ENCODE data around the gene ATXN7L1.

ATXN7L1 gene

GRCh38 chr7:105819559-105819958, 56.8 kb downstream of the ATXN7L1 start:
- H3K9ac ChIP-seq (ENCODE audit: low read length) = no peak overlapping the region

GRCh38 chr7:105816954-105817615, 59.3 kb downstream of the ATXN7L1 start:
- Histone ChIP-seq H3K4me1 (ENCODE audit: control insufficient read depth, low read depth, low read length) (no peaks in the 10 kb centered on the region), H3K9me3 (ENCODE audit: control insufficient read depth, low read depth, low read length) (no peaks in the 10 kb centered on the region), H3K9ac (ENCODE audit: low read length) (no peak overlapping the region), H3K36me3 (ENCODE audit: control insufficient read depth, low read depth, low read length) (no peaks in the 10 kb centered on the region), H3K27ac (ENCODE audit: low read length) (no peak overlapping the region), H3K4me3 (ENCODE audit: low read length) (no peak overlapping the region), H3K27me3 (ENCODE audit: control insufficient read depth, insufficient read depth, low read length) (no peaks in the 10 kb centered on the region)

More at GRCh38 chr7:105819559-105819958, 56.8 kb downstream of the ATXN7L1 start:
- Histone ChIP-seq H3K4me3 (ENCODE audit: low read length) (no peak overlapping the region), H3K27me3 (ENCODE audit: control insufficient read depth, insufficient read depth, low read length) (no peaks in the 10 kb centered on the region), H3K27ac (ENCODE audit: low read length) (no peak overlapping the region), H3K9me3 (ENCODE audit: control insufficient read depth, low read depth, low read length) (no peaks in the 10 kb centered on the region), H3K4me1 (ENCODE audit: control insufficient read depth, low read depth, low read length) (no peaks in the 10 kb centered on the region), H3K36me3 (ENCODE audit: control insufficient read depth, low read depth, low read length) (no peaks in the 10 kb centered on the region)

- no peak overlapping the region for H3K9ac ChIP-seq (ENCODE audit: low read length)
- no peak overlapping the region for H3K27ac ChIP-seq (ENCODE audit: low read length)
- H3K9me3 ChIP-seq (ENCODE audit: control insufficient read depth, low read depth, low read length) = no peaks in the 10 kb centered on the region
- no peak overlapping the region for H3K4me3 ChIP-seq (ENCODE audit: low read length)
- H3K27me3 ChIP-seq (ENCODE audit: control insufficient read depth, insufficient read depth, low read length) = no peaks in the 10 kb centered on the region
- H3K36me3 ChIP-seq (ENCODE audit: control insufficient read depth, low read depth, low read length) = no peaks in the 10 kb centered on the region
- no peaks in the 10 kb centered on the region for H3K4me1 ChIP-seq (ENCODE audit: control insufficient read depth, low read depth, low read length)
Observed at GRCh38 chr7:105816266-105816843, 60.0 kb downstream of the ATXN7L1 start.

- Histone ChIP-seq H3K9ac (ENCODE audit: low read length) (no peak overlapping the region), H3K9me3 (ENCODE audit: control insufficient read depth, low read depth, low read length) (no peaks in the 10 kb centered on the region)
Observed at GRCh38 chr7:105815576-105815975, 60.8 kb downstream of the ATXN7L1 start.

GRCh38 chr7:105814481-105814880, 61.9 kb downstream of the ATXN7L1 start:
- no peaks in the 10 kb centered on the region for H3K36me3 ChIP-seq (ENCODE audit: control insufficient read depth, low read depth, low read length)
- H3K9ac ChIP-seq (ENCODE audit: low read length) = no peak overlapping the region
- H3K4me1 ChIP-seq (ENCODE audit: control insufficient read depth, low read depth, low read length) = no peaks in the 10 kb centered on the region
- H3K9me3 ChIP-seq (ENCODE audit: control insufficient read depth, low read depth, low read length) = no peaks in the 10 kb centered on the region
- H3K4me3 ChIP-seq (ENCODE audit: low read length) = no peak overlapping the region
- H3K27ac ChIP-seq (ENCODE audit: low read length) = no peak overlapping the region
- no peaks in the 10 kb centered on the region for H3K27me3 ChIP-seq (ENCODE audit: control insufficient read depth, insufficient read depth, low read length)

More at GRCh38 chr7:105815576-105815975, 60.8 kb downstream of the ATXN7L1 start:
- Histone ChIP-seq H3K4me1 (ENCODE audit: control insufficient read depth, low read depth, low read length) (no peaks in the 10 kb centered on the region), H3K27ac (ENCODE audit: low read length) (no peak overlapping the region), H3K4me3 (ENCODE audit: low read length) (no peak overlapping the region), H3K36me3 (ENCODE audit: control insufficient read depth, low read depth, low read length) (no peaks in the 10 kb centered on the region), H3K27me3 (ENCODE audit: control insufficient read depth, insufficient read depth, low read length) (no peaks in the 10 kb centered on the region)

- Histone ChIP-seq H3K9me3 (ENCODE audit: control insufficient read depth, low read depth, low read length) (no peaks in the 10 kb centered on the region), H3K27ac (ENCODE audit: low read length) (no peak overlapping the region), H3K36me3 (ENCODE audit: control insufficient read depth, low read depth, low read length) (no peaks in the 10 kb centered on the region), H3K4me3 (ENCODE audit: low read length) (no peak overlapping the region), H3K27me3 (ENCODE audit: control insufficient read depth, insufficient read depth, low read length) (no peaks in the 10 kb centered on the region), H3K4me1 (ENCODE audit: control insufficient read depth, low read depth, low read length) (no peaks in the 10 kb centered on the region), H3K9ac (ENCODE audit: low read length) (no peak overlapping the region)
Observed at GRCh38 chr7:105811189-105811847, 65.1 kb downstream of the ATXN7L1 start.

- H3K9ac ChIP-seq (ENCODE audit: low read length) = no peak overlapping the region
Observed at GRCh38 chr7:105810556-105810955, 65.8 kb downstream of the ATXN7L1 start.

GRCh38 chr7:105808703-105809590, 67.5 kb downstream of the ATXN7L1 start:
- Histone ChIP-seq H3K9ac (ENCODE audit: low read length) (no peak overlapping the region), H3K9me3 (ENCODE audit: control insufficient read depth, low read depth, low read length) (no peaks in the 10 kb centered on the region), H3K27ac (ENCODE audit: low read length) (no peak overlapping the region), H3K27me3 (ENCODE audit: control insufficient read depth, insufficient read depth, low read length) (no peaks in the 10 kb centered on the region), H3K4me3 (ENCODE audit: low read length) (no peak overlapping the region), H3K4me1 (ENCODE audit: control insufficient read depth, low read depth, low read length) (peaks cover 9% of the 10 kb centered on the region), H3K36me3 (ENCODE audit: control insufficient read depth, low read depth, low read length) (no peaks in the 10 kb centered on the region)

More at GRCh38 chr7:105810556-105810955, 65.8 kb downstream of the ATXN7L1 start:
- Histone ChIP-seq H3K9me3 (ENCODE audit: control insufficient read depth, low read depth, low read length) (no peaks in the 10 kb centered on the region), H3K36me3 (ENCODE audit: control insufficient read depth, low read depth, low read length) (no peaks in the 10 kb centered on the region), H3K27ac (ENCODE audit: low read length) (no peak overlapping the region), H3K4me1 (ENCODE audit: control insufficient read depth, low read depth, low read length) (peaks cover 6% of the 10 kb centered on the region), H3K4me3 (ENCODE audit: low read length) (no peak overlapping the region), H3K27me3 (ENCODE audit: control insufficient read depth, insufficient read depth, low read length) (no peaks in the 10 kb centered on the region)

- Histone ChIP-seq H3K27ac (ENCODE audit: low read length) (no peak overlapping the region), H3K9ac (ENCODE audit: low read length) (no peak overlapping the region)
Observed at GRCh38 chr7:105808209-105808608, 68.2 kb downstream of the ATXN7L1 start.

GRCh38 chr7:105807448-105807762, 69.0 kb downstream of the ATXN7L1 start:
- H3K4me1 ChIP-seq (ENCODE audit: control insufficient read depth, low read depth, low read length) = peaks cover 14% of the 10 kb centered on the region
- H3K9ac ChIP-seq (ENCODE audit: low read length) = no peak overlapping the region
- no peaks in the 10 kb centered on the region for H3K9me3 ChIP-seq (ENCODE audit: control insufficient read depth, low read depth, low read length)
- no peaks in the 10 kb centered on the region for H3K27me3 ChIP-seq (ENCODE audit: control insufficient read depth, insufficient read depth, low read length)
- H3K4me3 ChIP-seq (ENCODE audit: low read length) = no peak overlapping the region
- no peaks in the 10 kb centered on the region for H3K36me3 ChIP-seq (ENCODE audit: control insufficient read depth, low read depth, low read length)
- no peak overlapping the region for H3K27ac ChIP-seq (ENCODE audit: low read length)

More at GRCh38 chr7:105808209-105808608, 68.2 kb downstream of the ATXN7L1 start:
- Histone ChIP-seq H3K4me1 (ENCODE audit: control insufficient read depth, low read depth, low read length) (peaks cover 9% of the 10 kb centered on the region), H3K27me3 (ENCODE audit: control insufficient read depth, insufficient read depth, low read length) (no peaks in the 10 kb centered on the region), H3K9me3 (ENCODE audit: control insufficient read depth, low read depth, low read length) (no peaks in the 10 kb centered on the region), H3K36me3 (ENCODE audit: control insufficient read depth, low read depth, low read length) (no peaks in the 10 kb centered on the region), H3K4me3 (ENCODE audit: low read length) (no peak overlapping the region)

All from iPS-18a (cell line).